Ovary (tissue), 9 donors: Measurements from ENCODE around the gene TNFSF9. TPM values are rescaled to one million over a fixed set of nuclear protein-coding genes. Genes with fewer than 3 reads are reported as not detected.
"Not testable (repeated sequence)": the region's sequence is repeated elsewhere in the genome, so short reads cannot be mapped to it uniquely, and the experiment has no call there.

Experiments
- DNase-seq, 5 donors: peaks; one replicate each; pipeline ENCODE4 v3.0.0-alpha.2; 2019 to 2020
- H3K27ac ChIP-seq, 2 donors: fragments of 200-600 bp; one replicate each; pipeline versions ENCODE4 v1.5.1 to v1.8.0; 2019 to 2022
- H3K27me3 ChIP-seq: fragments of 200-600 bp; one replicate; pipeline ENCODE4 v1.8.0; 2022
- H3K36me3 ChIP-seq: fragments of 200-600 bp; sonication (generic); one replicate; pipeline ENCODE4 v1.5.1; 2019
- H3K4me1 ChIP-seq: one replicate; pipeline ENCODE4 v1.8.1; 2013; ENCODE audit warnings: mild to moderate bottlenecking, moderate library complexity; ENCODE audit not compliant: insufficient read depth
- H3K4me3 ChIP-seq: fragments of 200-600 bp; sonication (generic); one replicate; pipeline ENCODE4 v1.5.1; 2017
- H3K9me3 ChIP-seq, 2 donors: fragments of 200-600 bp in 1 of 2; sonication (generic) in 1 of 2; one replicate each; pipeline versions ENCODE4 v1.5.1 to v1.8.1; 2013 to 2019; ENCODE audit warnings: mild to moderate bottlenecking in 1 of 2, moderate library complexity in 1 of 2
- CTCF ChIP-seq, 3 donors: fragments of 450-650 bp in 2 of 3; fragments of 200-600 bp in 1 of 3; IDR thresholded peaks; one replicate each; pipeline versions ENCODE4 v1.5.1 to v1.8.0; 2016 to 2022; ENCODE audit warnings: antibody characterized with exemption in 3 of 3, mild to moderate bottlenecking in 1 of 3
- EP300 ChIP-seq: sonication (generic); formaldehyde crosslinking; IDR thresholded peaks from one replicate; pipeline ENCODE4 v1.6.1; 2017; ENCODE audit warnings: antibody characterized with exemption
- POLR2A ChIP-seq: fragments of 450-650 bp; IDR thresholded peaks from one replicate; pipeline ENCODE4 v1.6.1; 2017; ENCODE audit warnings: antibody characterized with exemption, mild to moderate bottlenecking, moderate library complexity
- WGBS, 3 donors: extraction: QIAGEN DNeasy Blood & Tissue Kit in 1 of 3; methylation state at CpG; one replicate each; pipeline versions ENCODE4 v1.1.5 to v1.1.7; 2013 to 2017; 5-methylcytosine and 5-hydroxymethylcytosine counted together
- intact Hi-C, 4 donors: fragments of 100-400 bp; cut with DNase I; formaldehyde crosslinking; loops; one replicate each; pipeline versions ENCODE4 v1.11.0 to v1.15.1; 2022 to 2023
- polyA plus RNA-seq, 2 donors: library from polyadenylated mRNA; stranded (reverse); fragments of 200-250 nt in 1 of 2; fragments of 350-450 nt in 1 of 2; fragmentation: Illumina TruSeq in 1 of 2; extraction: RNeasy Lipid Tissue Mini Kit (QIAGEN cat#74804) in 1 of 2; gene quantifications; one replicate each; pipeline ENCODE4 v1.2.3, GENCODE V29; 2013 to 2014
- total RNA-seq, 7 donors: library from RNA; depleted of rRNA in 2 of 7; stranded (reverse); fragments of >200 nt in 2 of 7; fragmentation: NEBNext Ultra II Directional in 3 of 7; extraction: Animal tissue kit (Norgen Biotek cat#: 25700) in 3 of 7; gene quantifications; one replicate each; pipeline versions ENCODE4 v1.1.0 to v1.2.4, GENCODE V29; 2016 to 2023
- donor health status: DM: no; HTN: no; CAD: no; lungs with moderate emphysema.
- donor health status: DM: no; HTN: no; CAD: no.
- donor health status: Bipolar disorder and iron deficiency.
- donor health status: DM: yes; HTN: yes; CAD: no.
- donor health status: DM: no; HTN: no; CAD: no.
- donor health status: DM: yes; HTN: yes; CAD: no.

The TNFSF9 gene
- total and polyA plus RNA-seq, 9 donors: 0.10 to 1.1 (median 0.22) TPM; not detected in 1

GRCh38 chr19:6551607-6552450, 21.0 kb downstream of the TNFSF9 start:
- no peak for DNase-seq
- no peaks in the 10 kb centered on the region for H3K27me3 ChIP-seq
- H3K36me3 ChIP-seq: no peaks in the 10 kb centered on the region
- TF ChIP-seq EP300: no peak
- TF ChIP-seq POLR2A: no peak
- TF ChIP-seq CTCF (IDR thresholded peaks at IDR 0.05): no peak
- intact Hi-C loops: no loop called here
- peaks cover 0 to 5% of the 10 kb centered on the region in 2 donors for H3K9me3 ChIP-seq
- no peaks in the 10 kb centered on the region for H3K4me1 ChIP-seq
- no peak overlapping the region for H3K4me3 ChIP-seq
- no peak overlapping the region for H3K27ac ChIP-seq
- 32 to 38% (median 37%) methylated on average over 19 to 28 of the region's 28 CpGs for WGBS, 3 donors

- 86 to 91% (median 86%) methylated on average over 2 of the region's 2 CpGs for WGBS, 3 donors
Observed at GRCh38 chr19:6556043-6556449, 25.2 kb downstream of the TNFSF9 start.

GRCh38 chr19:6556480-6557195, 25.8 kb downstream of the TNFSF9 start:
- DNase-seq: no peak
- H3K4me3 ChIP-seq: no peak overlapping the region
- intact Hi-C loops: no loop called here
- H3K4me1 ChIP-seq: no peaks in the 10 kb centered on the region
- H3K27ac ChIP-seq: no peak overlapping the region
- H3K9me3 ChIP-seq: no peaks in the 10 kb centered on the region
- no peaks in the 10 kb centered on the region for H3K27me3 ChIP-seq
- 58 to 67% (median 58%) methylated on average over 11 of the region's 11 CpGs for WGBS, 3 donors
- H3K36me3 ChIP-seq: no peaks in the 10 kb centered on the region
- TF ChIP-seq POLR2A: no peak
- no peak for TF ChIP-seq EP300
- no peak for TF ChIP-seq CTCF (IDR thresholded peaks at IDR 0.05)

More at GRCh38 chr19:6556043-6556449, 25.2 kb downstream of the TNFSF9 start:
- Histone ChIP-seq H3K4me3 (no peak overlapping the region), H3K27ac (no peak overlapping the region), H3K27me3 (no peaks in the 10 kb centered on the region), H3K36me3 (no peaks in the 10 kb centered on the region), H3K4me1 (no peaks in the 10 kb centered on the region), H3K9me3 (no peaks in the 10 kb centered on the region)
- intact Hi-C loops: no loop called here
- TF ChIP-seq CTCF (IDR thresholded peaks at IDR 0.05) (no peak), EP300 (no peak), POLR2A (no peak)
- DNase-seq: no peak

GRCh38 chr19:6562437-6562836, 31.6 kb downstream of the TNFSF9 start:
- WGBS, 3 donors: 48 to 58% (median 52%) methylated on average over 1 of the region's 1 CpG
- H3K9me3 ChIP-seq, H3K27me3 ChIP-seq, H3K27ac ChIP-seq, H3K36me3 ChIP-seq, H3K4me1 ChIP-seq, intact Hi-C loops, DNase-seq, H3K4me3 ChIP-seq: not testable (repeated sequence)

- 54 to 69% (median 66%) methylated on average over 2 of the region's 2 CpGs for WGBS, 3 donors
- DNase-seq: no peak
- intact Hi-C loops: no loop called here
- H3K27me3 ChIP-seq: no peaks in the 10 kb centered on the region
- TF ChIP-seq EP300: no peak
- TF ChIP-seq POLR2A: no peak
- no peak for TF ChIP-seq CTCF (IDR thresholded peaks at IDR 0.05)
- H3K27ac ChIP-seq: no peak overlapping the region
- H3K36me3 ChIP-seq: no peaks in the 10 kb centered on the region
- H3K4me1 ChIP-seq: no peaks in the 10 kb centered on the region
- H3K9me3 ChIP-seq: peaks cover 0 to 3% of the 10 kb centered on the region in 2 donors
- H3K4me3 ChIP-seq: no peak overlapping the region
Observed at GRCh38 chr19:6564393-6564792, 33.6 kb downstream of the TNFSF9 start.

GRCh38 chr19:6566727-6567126, 35.9 kb downstream of the TNFSF9 start:
- H3K36me3 ChIP-seq, H3K4me3 ChIP-seq, H3K4me1 ChIP-seq, H3K27me3 ChIP-seq, H3K9me3 ChIP-seq, H3K27ac ChIP-seq, DNase-seq, intact Hi-C loops: not testable (repeated sequence)
- WGBS, 3 donors: 57 to 74% (median 60%) methylated on average over 3 of the region's 3 CpGs
